ENCODE measurements around the gene PROCA1. TPM values are rescaled to one million over a fixed set of nuclear protein-coding genes. Genes with fewer than 3 reads are reported as not detected.
A peak's percentile ranks its signal among the peaks of the same experiment; 100 is the strongest.

The PROCA1 gene
- total and polyA plus RNA-seq, 3 donors from 2014 or later, result 90.2 to 322 (median 286) TPM

DNA sequence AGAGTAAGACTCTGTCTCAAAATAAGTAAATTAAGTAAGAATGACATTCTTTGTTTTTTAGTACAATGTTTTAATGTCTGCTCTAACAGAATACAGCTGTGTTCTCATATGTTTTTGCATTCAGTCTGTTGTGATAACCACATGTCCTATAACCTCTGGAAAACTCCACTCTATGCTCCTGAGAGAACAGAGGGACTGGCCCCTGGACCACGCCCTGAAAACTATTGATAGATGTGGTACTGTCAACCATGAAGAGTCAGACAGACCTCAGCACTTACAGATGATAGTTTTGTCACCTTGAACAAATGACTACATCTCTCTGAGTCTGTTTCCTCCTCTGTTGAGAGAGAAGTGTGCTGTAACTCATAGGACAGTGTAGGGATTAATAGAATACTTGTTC is 41.8 kb downstream of the PROCA1 start:
- 92 to 100% methylated on average over 1 of the region's 1 CpG for WGBS, 2 donors
- intact Hi-C loops (cut with DNase I; ENCODE audit: low total_unique reads), result no loop called here

GRCh38 chr17:28667870-28668269 is 43.8 kb downstream of the PROCA1 start:
- Histone ChIP-seq H3K27ac (no peak overlapping the region), H3K4me3 (no peak overlapping the region), H3K9me3 (no peaks in the 10 kb centered on the region), H3K4me1 (peaks cover 24% of the 10 kb centered on the region), H3K27me3 (no peaks in the 10 kb centered on the region), H3K36me3 (ENCODE audit: low read depth, missing control alignments) (no peaks in the 10 kb centered on the region)
- WGBS, 2 donors, result 56 to 78% methylated on average over 1 of the region's 1 CpG
- intact Hi-C loops (cut with DNase I; ENCODE audit: low total_unique reads), result no loop called here
- DNase-seq, result no peak
- TF ChIP-seq CTCF (IDR thresholded peaks at IDR 0.05), result no peak
- TF ChIP-seq POLR2A (IDR thresholded peaks at IDR 0.05), result no peak

More for the DNA sequence above, 41.8 kb downstream of the PROCA1 start:
- DNase-seq, result no peak
- no peaks in the 10 kb centered on the region for H3K9me3 ChIP-seq
- H3K4me3 ChIP-seq, result no peak overlapping the region
- peaks cover 4% of the 10 kb centered on the region for H3K4me1 ChIP-seq
- no peaks in the 10 kb centered on the region for H3K27me3 ChIP-seq
- TF ChIP-seq POLR2A (IDR thresholded peaks at IDR 0.05) (no peak), CTCF (IDR thresholded peaks at IDR 0.05) (no peak)
- H3K36me3 ChIP-seq (ENCODE audit: low read depth, missing control alignments), result no peaks in the 10 kb centered on the region
- H3K27ac ChIP-seq, result no peak overlapping the region

- 66 to 72% methylated on average over 2 of the region's 2 CpGs for WGBS, 2 donors
- no peak overlapping the region for H3K27ac ChIP-seq
- no peaks in the 10 kb centered on the region for H3K27me3 ChIP-seq
- DNase-seq, result no peak
- H3K36me3 ChIP-seq (ENCODE audit: low read depth, missing control alignments), result no peaks in the 10 kb centered on the region
- intact Hi-C loops (cut with DNase I; ENCODE audit: low total_unique reads), result no loop called here
- H3K4me1 ChIP-seq, result peaks cover 26% of the 10 kb centered on the region
- no peaks in the 10 kb centered on the region for H3K9me3 ChIP-seq
- H3K4me3 ChIP-seq, result no peak overlapping the region
- no peak for TF ChIP-seq POLR2A (IDR thresholded peaks at IDR 0.05)
- no peak for TF ChIP-seq CTCF (IDR thresholded peaks at IDR 0.05)
Measured at GRCh38 chr17:28665994-28666393, 45.7 kb downstream of the PROCA1 start.

DNA sequence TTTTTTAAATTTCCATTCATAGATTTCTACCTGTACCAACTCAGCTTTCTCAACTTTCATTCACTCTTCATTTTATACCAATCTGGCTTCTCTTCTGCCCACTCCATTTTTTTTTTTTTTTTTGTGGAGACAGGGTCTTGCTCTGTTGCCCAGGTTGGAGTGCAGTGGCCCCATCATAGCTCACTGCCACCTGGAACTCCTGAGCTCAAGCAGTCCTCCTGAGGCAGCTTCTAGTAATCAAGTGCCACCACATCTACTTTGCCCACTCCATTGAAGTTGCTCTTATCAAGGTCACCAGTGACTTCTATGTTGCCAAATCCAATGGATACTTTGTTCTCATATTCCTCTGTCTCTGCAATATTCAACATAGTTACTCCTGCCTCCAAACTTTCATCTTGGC is 48.0 kb downstream of the PROCA1 start:
- intact Hi-C loops (cut with DNase I; ENCODE audit: low total_unique reads), result no loop called here
- no peak overlapping the region for H3K4me3 ChIP-seq
- no peaks in the 10 kb centered on the region for H3K9me3 ChIP-seq
- H3K4me1 ChIP-seq, result peaks cover 32% of the 10 kb centered on the region
- no peaks in the 10 kb centered on the region for H3K36me3 ChIP-seq (ENCODE audit: low read depth, missing control alignments)
- no peaks in the 10 kb centered on the region for H3K27me3 ChIP-seq
- DNase-seq, result peak; percentile 58
- peak overlapping the region in 1 of 2 donors; percentile 16 for H3K27ac ChIP-seq
- TF ChIP-seq CTCF (IDR thresholded peaks at IDR 0.05), result no peak
- no peak for TF ChIP-seq POLR2A (IDR thresholded peaks at IDR 0.05)

DNA sequence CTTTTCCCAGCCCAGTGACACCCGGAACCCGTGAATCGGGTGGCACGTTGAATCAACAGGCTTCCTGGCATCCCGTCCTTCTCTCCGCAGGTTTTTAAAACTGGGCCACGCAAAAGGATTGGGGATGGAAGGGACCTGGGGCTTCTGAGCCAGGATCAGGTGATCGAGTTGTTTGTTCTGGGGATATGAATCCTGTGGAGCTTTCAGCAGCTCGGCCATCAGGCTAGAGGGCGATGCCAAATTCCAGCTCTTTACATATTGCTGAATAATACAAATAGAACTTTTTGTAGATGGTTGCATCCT is 49.2 kb downstream of the PROCA1 start:
- Histone ChIP-seq H3K9me3 (no peaks in the 10 kb centered on the region), H3K27ac (peak overlapping the region; percentile 96 to 99), H3K4me3 (peak overlapping the region; percentile 70 to 94), H3K27me3 (no peaks in the 10 kb centered on the region), H3K36me3 (ENCODE audit: low read depth, missing control alignments) (no peaks in the 10 kb centered on the region), H3K4me1 (peaks cover 32% of the 10 kb centered on the region)
- no peak for DNase-seq
- intact Hi-C loops (cut with DNase I; ENCODE audit: low total_unique reads), result no loop called here
- TF ChIP-seq POLR2A (IDR thresholded peaks at IDR 0.05), result no peak
- TF ChIP-seq CTCF (IDR thresholded peaks at IDR 0.05), result no peak
- 0% methylated on average over 10 of the region's 10 CpGs for WGBS, 2 donors
